GM12878 (cell line): ENCODE measurements around the gene CRYBG3.
"Not testable (repeated sequence)": the region's sequence is repeated elsewhere in the genome, so short reads cannot be mapped to it uniquely, and the experiment has no call there.

ENCODE experiments used
- MXI1 ChIP-seq: fragments of 150-350 bp; IDR thresholded peaks from 2 replicates; pipeline ENCODE4 v1.6.1; 2011; ENCODE audit warnings: low read depth, mild to moderate bottlenecking, inconsistent platforms, low read length, improper control_type of control experiment
- POLR2A ChIP-seq: IDR thresholded peaks from 2 replicates; pipeline ENCODE4 v1.6.1; 2011; ENCODE audit warnings: low read depth, mild to moderate bottlenecking, low read length

DNA sequence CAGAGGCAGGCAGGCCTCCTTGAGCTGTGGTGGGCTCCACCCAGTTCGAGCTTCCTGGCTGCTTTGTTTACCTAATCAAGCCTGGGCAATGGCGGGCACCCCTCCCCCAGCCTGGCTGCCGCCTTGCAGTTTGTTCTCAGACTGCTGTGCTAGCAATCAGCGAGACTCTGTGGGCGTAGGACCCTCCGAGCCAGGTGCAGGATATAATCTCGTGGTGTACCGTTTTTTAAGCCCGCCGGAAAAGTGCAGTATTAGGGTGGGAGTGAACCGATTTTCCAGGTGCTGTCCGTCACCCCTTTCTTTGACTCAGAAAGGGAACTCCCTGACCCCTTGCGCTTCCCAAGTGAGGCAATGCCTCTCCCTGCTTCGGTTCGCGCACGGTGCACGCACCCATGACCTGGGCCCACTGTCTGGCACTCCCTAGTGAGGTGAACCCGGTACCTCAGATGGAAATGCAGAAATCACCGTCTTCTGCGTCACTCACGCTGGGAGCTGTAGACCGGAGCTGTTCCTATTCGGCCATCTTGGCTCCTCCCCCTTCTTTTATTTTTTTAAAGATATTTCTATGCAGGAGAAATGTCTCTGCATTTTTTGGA is 88.5 kb downstream of the CRYBG3 start:
- TF ChIP-seq POLR2A, MXI1: not testable (repeated sequence)
